Endometrial microvascular endothelial cells (primary cell): Measurements from ENCODE around the gene NBAS. TPM values are rescaled to one million over a fixed set of nuclear protein-coding genes. Genes with fewer than 3 reads are reported as not detected.

Source experiments
- in situ Hi-C: cut with HindIII; loops from 2 replicates; pipeline ENCODE4 v1.10.0; 2017; ENCODE audit warnings: low sequenced_read_pairs, low pct_unique_long_range_greater_than_20kb; ENCODE audit errors: inconsistent ontology term
- total RNA-seq: library from RNA; depleted of rRNA; stranded (reverse); fragments of >200 nt; gene quantifications from one replicate; pipeline ENCODE4 v1.2.3, GENCODE V29; 2015; ENCODE audit errors: inconsistent ontology term

The NBAS gene
- total RNA-seq, 1 donor from 2014 or later, result 40.5 TPM

GRCh38 chr2:15593327-15593705 lies 32.2 kb upstream of the NBAS start:
- in situ Hi-C loops, result no loop called here

GRCh38 chr2:15591692-15592463 lies 30.7 kb upstream of the NBAS start, which contains the start of gene DDX1:
DDX1 (plus strand) TSS chr2:15591868; CDS start chr2:15591934, 66 bp downstream.
- in situ Hi-C loops, result no loop called here

GRCh38 chr2:15591373-15591691 lies 30.2 kb upstream of the NBAS start:
- in situ Hi-C loops, result no loop called here

- in situ Hi-C loops, result no loop called here
Measured at GRCh38 chr2:15588329-15588919, 27.3 kb upstream of the NBAS start.

GRCh38 chr2:15584767-15585469 lies 23.8 kb upstream of the NBAS start:
- in situ Hi-C loops, result no loop called here

- in situ Hi-C loops, result no loop called here
Measured at GRCh38 chr2:15584316-15584715, 23.2 kb upstream of the NBAS start.

- in situ Hi-C loops, result no loop called here
Measured at GRCh38 chr2:15583826-15584225, 22.7 kb upstream of the NBAS start.

GRCh38 chr2:15582710-15583357 lies 21.7 kb upstream of the NBAS start:
- in situ Hi-C loops, result no loop called here

GRCh38 chr2:15580451-15580850 lies 19.3 kb upstream of the NBAS start:
- in situ Hi-C loops, result no loop called here

GRCh38 chr2:15579641-15580040 lies 18.5 kb upstream of the NBAS start:
- in situ Hi-C loops, result no loop called here

- in situ Hi-C loops, result no loop called here
Measured at GRCh38 chr2:15577071-15577735, 16.1 kb upstream of the NBAS start.

- in situ Hi-C loops, result no loop called here
Measured at GRCh38 chr2:15571729-15572128, 10.6 kb upstream of the NBAS start.

GRCh38 chr2:15570104-15570503 lies 9.0 kb upstream of the NBAS start:
- in situ Hi-C loops, result no loop called here

GRCh38 chr2:15568874-15569273 lies 7.7 kb upstream of the NBAS start:
- in situ Hi-C loops, result no loop called here

GRCh38 chr2:15566912-15567311 lies 5.8 kb upstream of the NBAS start:
- in situ Hi-C loops, result no loop called here

GRCh38 chr2:15565994-15566671 lies 5.0 kb upstream of the NBAS start:
- in situ Hi-C loops, result no loop called here

- in situ Hi-C loops, result no loop called here
Measured at GRCh38 chr2:15565392-15565791, 4.3 kb upstream of the NBAS start.

- in situ Hi-C loops, result no loop called here
Measured at GRCh38 chr2:15563227-15564100, 2.3 kb upstream of the NBAS start.
